Muscle of arm (tissue), 14 donors: ENCODE data around the gene SCO1. TPM values are rescaled to one million over a fixed set of nuclear protein-coding genes. Genes with fewer than 3 reads are reported as not detected.
"Not testable (repeated sequence)": the region's sequence is repeated elsewhere in the genome, so short reads cannot be mapped to it uniquely, and the experiment has no call there.

Source experiments
- DNase-seq: peaks from one replicate; pipeline ENCODE4 v3.0.0-alpha.2; 2013
- long read RNA-seq, 11 donors: transcript quantifications; one replicate each; lab custom pipeline, GENCODE V29; 2026
- polyA plus RNA-seq, 12 donors: library from polyadenylated mRNA; unstranded; fragments of 120-200 nt; gene quantifications; one replicate each; pipeline ENCODE4 v1.2.1, GENCODE V29; 2013; ENCODE audit not compliant: insufficient read length in 12 of 12

Gene SCO1
- polyA plus RNA-seq: 10 to 100 TPM in 11 of 12 donors, not detected in 1; 22.7 to 33.1 (median 26.3) TPM
- long read RNA-seq, donor 1, full-length matches to known transcripts: 14 of 14 reads
- long read RNA-seq, donor 1, partial matches to known transcripts: 0 of 14 reads
- long read RNA-seq, donor 1, other reads (novel, unspliced or antisense): 0 of 14 reads
- long read RNA-seq, donor 2, full-length matches to known transcripts: 11 of 11 reads
- long read RNA-seq, donor 2, partial matches to known transcripts: 0 of 11 reads
- long read RNA-seq, donor 2, other reads (novel, unspliced or antisense): 0 of 11 reads
- long read RNA-seq, donor 3, full-length matches to known transcripts: 2 of 2 reads
- long read RNA-seq, donor 3, partial matches to known transcripts: 0 of 2 reads
- long read RNA-seq, donor 3, other reads (novel, unspliced or antisense): 0 of 2 reads
- long read RNA-seq, donor 4, full-length matches to known transcripts: 1 of 1 reads
- long read RNA-seq, donor 4, partial matches to known transcripts: 0 of 1 reads
- long read RNA-seq, donor 4, other reads (novel, unspliced or antisense): 0 of 1 reads
- long read RNA-seq, donor 5, full-length matches to known transcripts: 15 of 15 reads
- long read RNA-seq, donor 5, partial matches to known transcripts: 0 of 15 reads
- long read RNA-seq, donor 5, other reads (novel, unspliced or antisense): 0 of 15 reads
- long read RNA-seq, donor 6, full-length matches to known transcripts: 5 of 5 reads
- long read RNA-seq, donor 6, partial matches to known transcripts: 0 of 5 reads
- long read RNA-seq, donor 6, other reads (novel, unspliced or antisense): 0 of 5 reads
- long read RNA-seq, donor 7, full-length matches to known transcripts: 6 of 12 reads
- long read RNA-seq, donor 7, partial matches to known transcripts: 6 of 12 reads
- long read RNA-seq, donor 7, other reads (novel, unspliced or antisense): 0 of 12 reads
- long read RNA-seq, donor 8, full-length matches to known transcripts: 9 of 9 reads
- long read RNA-seq, donor 8, partial matches to known transcripts: 0 of 9 reads
- long read RNA-seq, donor 8, other reads (novel, unspliced or antisense): 0 of 9 reads
- long read RNA-seq, donor 9, full-length matches to known transcripts: 6 of 6 reads
- long read RNA-seq, donor 9, partial matches to known transcripts: 0 of 6 reads
- long read RNA-seq, donor 9, other reads (novel, unspliced or antisense): 0 of 6 reads
- long read RNA-seq, donor 10, full-length matches to known transcripts: 8 of 8 reads
- long read RNA-seq, donor 10, partial matches to known transcripts: 0 of 8 reads
- long read RNA-seq, donor 10, other reads (novel, unspliced or antisense): 0 of 8 reads
- long read RNA-seq, donor 11, full-length matches to known transcripts: 11 of 11 reads
- long read RNA-seq, donor 11, partial matches to known transcripts: 0 of 11 reads
- long read RNA-seq, donor 11, other reads (novel, unspliced or antisense): 0 of 11 reads

DNA sequence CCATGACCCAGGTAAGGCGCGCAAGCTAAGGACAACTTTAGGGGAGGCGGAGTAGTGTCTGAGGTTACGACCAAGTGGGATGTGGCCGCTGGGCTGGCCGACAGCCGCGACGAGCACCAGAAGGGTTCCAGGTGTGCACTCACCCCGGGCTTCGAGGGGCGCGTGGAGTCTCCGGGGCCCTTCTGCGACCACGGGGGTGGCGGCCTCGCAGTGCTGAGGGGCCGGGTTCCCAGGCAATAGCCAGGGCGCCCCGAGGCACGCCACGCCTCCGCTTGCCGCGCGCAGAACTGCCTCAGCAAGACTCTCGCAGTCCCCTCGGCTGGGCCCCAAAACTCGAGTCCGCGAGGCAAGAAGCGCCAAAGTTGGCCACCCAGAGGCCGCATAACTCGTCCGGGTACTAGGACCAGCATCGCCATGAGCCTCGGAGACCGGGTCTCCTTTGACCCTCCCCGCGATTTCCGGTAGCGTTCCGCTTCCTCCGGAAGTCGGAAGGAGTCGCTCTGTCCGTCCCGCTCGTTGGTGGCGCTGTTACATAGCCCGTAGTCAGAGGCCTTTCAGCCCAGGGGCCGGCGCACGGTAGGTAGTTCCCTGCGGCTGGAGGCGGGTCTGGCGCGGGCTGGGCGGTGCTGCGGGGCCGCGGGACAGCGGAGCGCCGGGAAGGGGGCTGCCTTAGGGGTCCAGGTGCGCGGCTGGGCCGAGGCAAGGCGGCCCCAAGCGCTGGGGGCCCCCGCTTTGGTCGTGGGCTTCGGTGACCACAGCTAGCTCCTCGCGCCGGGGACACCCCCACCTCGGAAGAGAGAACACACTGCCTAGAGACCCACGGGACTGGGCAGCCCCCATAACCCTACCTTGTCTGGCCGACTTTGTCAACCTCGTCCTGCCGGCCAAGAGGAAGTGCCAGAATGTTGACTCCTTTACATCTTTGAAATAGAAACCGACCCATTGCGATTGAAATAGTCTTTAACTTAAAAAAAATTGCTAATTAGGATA lies at the start of gene SCO1, which contains the start of gene ADPRM:
TSS of gene SCO1 (minus strand) at position 442 of the 990 bp plus-strand sequence. CDS start at position 416, 26 bp downstream.
TSS of gene ADPRM (plus strand) at position 503 of the 990 bp plus-strand sequence. CDS start 7,333 bp downstream, outside the sequence.
- DNase-seq: peak; percentile 96

DNA sequence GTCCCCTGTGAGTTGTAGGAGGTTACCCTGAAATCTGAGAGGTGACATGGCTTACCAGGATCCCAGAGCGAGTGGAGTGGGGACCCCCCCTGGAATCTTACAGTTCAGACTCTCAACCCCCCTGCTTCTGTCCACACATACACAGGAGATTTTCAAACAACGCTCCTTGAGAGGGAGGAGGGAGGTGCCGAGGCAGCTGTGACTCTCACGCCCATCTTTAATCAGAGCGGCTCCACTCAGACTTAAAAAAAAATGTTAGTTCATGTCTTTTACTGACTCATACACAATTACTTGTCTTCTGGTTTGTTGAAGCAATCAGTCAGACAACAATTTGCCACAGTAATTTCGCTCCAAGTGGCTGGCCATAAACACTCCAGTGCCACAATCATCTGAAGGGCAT lies 47.9 kb upstream of the SCO1 start:
- no peak for DNase-seq

DNA sequence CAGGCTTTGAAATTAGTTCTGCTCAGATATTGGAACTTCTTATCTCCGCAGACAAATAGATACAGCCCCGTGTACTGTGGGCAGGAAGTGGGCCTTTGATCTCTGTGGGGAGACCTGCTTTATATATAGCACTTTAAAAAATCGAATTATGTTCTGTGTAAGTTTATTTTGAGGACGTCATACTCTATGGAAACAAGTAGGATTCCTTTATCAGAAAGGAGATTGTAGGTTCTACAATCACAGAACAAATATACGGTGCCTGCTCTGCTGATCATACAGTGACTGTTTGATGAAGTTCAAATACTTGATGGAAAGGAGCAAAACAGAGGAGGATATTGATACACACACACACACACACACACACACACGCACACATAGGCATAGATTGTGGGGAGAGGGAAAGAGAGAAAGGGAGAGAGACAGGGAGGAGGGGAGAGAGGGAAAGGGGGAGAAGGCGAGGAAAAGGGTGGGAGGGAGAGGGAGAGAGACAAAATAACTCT lies 47.2 kb upstream of the SCO1 start:
- no peak for DNase-seq

DNA sequence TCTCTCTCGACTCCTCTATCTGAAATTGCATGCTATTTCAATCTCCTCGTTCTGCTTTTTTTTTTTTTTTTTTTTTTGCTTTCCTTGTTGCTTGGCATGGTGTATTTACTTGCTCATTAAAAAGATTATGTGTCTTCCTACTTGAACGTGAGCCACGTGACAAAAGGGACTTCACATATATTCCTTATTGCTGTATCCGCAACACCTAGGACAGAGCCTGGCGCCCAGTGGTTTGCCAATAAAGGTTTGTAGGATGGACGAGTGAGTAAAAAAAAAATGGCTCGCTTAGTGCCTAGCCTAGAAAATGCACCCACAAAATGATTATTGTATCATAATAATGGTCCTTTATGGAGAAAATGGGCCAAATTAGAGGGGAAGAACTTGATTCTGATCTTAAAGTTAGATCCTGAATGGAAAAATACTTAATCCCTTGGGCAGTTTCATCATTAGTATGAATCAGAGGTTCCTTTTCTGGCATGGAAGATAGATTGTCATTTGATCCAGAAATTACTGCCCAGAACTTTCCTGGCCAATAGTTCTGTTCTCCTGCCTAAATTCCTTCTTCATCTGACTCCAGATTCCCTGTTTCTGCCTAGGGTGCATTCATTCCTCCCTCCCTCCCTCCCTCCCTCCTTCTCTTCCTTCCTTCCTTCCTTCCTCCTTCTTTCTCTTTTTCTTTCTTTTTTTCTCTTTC lies 46.1 kb upstream of the SCO1 start:
- DNase-seq: peak; percentile 78

DNA sequence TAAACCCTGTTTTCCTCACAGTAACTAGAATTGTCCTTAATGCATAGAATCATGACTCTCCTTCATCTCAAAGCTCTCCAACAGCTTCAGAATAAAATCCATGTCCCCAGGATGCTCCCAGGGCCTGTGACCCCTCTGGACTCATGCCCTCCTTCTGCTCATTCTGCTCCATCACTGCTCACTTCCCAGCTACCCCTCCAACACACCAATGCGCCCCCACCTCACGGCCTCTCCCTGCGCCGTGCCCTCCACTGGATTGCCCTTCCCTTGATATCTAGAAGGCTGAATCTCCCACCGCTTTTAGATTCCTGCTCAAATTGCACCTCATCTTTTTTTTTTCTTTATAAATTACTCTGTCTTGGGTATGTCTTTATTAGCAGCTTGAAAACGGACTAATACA lies 45.1 kb upstream of the SCO1 start:
- no peak for DNase-seq

DNA sequence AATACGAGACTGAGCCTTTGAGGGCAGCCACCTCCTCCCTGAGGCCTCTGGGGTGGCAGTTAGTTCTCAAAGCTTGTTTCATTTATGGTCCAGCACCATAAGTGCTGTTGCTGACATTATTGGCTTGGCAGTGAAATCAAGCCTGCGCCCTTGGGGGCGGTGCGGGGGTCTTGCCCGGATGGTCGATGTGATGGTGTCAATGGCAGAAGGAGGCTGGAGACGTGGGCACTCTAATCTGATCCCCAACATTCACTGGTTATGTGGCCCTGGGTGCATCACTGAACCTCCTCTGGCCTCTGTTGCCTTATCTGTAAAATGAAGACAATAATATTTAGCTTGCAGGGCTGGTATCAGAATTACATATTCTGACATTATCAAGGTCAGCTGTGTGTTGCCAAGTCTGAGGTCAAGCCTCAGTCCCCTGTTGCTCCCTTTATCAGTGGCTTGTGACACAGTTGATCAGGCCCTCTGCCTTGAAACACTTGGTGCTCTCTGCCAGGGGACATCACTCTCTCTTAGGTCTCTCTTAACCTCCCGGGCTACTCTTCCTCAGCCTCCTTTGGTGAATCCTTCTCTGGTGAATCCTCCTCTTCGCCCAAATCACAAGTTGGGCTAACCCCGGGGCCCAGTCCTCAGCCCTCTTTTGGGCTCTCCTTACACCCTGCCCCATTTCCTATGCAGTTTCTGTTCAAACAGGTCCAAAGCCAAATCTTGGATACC lies 44.2 kb upstream of the SCO1 start:
- DNase-seq: no peak

DNA sequence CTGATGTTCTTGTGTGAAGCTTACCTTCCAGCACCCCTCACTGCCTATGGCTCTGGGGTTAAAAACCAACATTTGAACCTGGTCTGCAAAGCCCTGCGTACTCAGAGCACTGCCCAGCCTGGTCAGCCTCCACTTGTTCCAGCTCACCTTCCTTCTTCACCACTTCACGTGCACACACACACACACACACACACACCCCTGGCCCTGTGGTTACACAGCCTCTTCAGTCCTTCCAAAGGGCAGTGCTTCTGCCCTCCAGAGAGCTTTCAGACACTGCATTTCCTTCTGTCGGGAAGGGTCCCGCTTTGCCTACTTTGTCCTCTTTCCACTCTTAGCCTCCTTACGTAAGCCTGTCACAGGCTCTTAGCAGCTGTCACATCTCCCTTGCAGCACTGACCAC lies 42.1 kb upstream of the SCO1 start:
- DNase-seq: no peak

DNA sequence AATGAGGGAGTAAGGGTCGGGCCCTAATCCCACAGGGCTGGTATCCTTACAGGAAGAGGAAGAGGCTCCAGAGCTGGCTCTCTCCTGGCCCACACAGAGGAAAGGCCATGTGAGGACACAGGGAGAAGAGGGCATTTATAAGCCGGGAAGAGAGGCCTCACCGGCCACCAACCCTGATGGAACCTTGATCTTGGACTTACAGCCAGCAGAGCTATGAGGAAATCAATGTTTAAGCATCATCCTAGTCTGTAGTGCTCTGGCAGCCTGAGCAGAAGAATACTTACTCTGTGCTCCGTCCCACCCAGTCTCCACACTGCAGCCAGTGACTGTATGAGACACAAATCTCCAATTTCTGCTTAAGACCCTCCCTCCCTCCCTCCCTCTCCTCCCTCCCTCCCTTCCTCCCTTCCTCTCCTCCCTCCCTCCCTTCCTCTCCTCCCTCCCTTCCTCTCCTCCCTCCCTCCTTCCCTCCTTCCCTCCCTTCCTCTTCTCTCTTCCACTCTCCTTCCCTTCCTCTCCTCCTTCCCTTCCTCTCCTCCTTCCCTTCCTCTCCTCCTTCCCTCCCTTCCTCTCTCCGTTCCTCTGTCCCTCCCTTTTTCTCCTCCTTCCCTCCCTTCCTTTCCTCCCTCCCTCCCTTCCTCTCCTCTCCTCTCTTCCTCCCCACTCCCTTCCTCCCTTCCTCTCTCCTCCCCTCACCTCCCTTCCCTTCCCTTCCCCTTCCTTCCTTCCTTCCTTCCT lies 41.4 kb upstream of the SCO1 start:
- DNase-seq: peak; percentile 61

DNA sequence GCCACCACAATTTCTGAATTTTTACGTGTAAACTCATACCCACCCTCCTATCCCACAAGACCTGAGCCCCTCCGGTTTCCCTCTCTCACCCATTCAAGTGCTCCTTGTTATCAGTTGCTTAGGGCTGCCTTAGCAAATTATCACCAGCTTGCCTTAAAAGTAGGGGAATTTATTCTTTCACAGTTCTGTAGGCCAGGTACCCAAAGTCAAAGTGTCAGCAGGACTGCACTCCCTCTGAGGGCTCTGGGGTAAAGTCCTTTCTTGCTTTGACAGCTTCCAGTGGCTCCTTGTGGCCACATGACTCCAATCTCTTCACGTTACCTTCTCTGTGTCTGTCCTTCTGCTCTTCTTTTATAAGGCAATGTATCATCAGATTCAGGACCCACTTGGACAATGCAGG lies 40.4 kb upstream of the SCO1 start:
- DNase-seq: no peak

DNA sequence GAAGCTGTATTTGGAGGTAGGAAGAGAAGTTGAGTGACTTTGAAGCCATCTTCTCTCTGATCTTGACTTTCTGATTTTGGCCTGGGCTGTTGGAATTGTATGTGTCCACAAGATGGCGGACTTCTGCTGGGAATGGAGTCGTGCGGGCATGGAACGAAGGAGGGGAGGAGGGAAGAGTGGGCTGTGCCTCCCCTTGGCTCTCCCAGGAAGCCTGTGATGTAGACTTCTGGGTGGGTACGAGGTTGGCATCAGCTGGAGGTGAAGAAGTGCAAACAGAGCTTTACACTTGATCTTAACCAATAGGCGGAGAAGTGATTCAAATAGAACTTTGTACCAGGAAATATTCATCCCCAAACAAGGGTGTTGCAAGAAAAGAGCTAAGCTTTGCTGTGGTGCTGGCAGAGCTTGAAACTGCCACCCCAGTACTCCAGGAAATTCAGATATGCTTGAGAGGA lies 39.9 kb upstream of the SCO1 start:
- DNase-seq: peak; percentile 68

DNA sequence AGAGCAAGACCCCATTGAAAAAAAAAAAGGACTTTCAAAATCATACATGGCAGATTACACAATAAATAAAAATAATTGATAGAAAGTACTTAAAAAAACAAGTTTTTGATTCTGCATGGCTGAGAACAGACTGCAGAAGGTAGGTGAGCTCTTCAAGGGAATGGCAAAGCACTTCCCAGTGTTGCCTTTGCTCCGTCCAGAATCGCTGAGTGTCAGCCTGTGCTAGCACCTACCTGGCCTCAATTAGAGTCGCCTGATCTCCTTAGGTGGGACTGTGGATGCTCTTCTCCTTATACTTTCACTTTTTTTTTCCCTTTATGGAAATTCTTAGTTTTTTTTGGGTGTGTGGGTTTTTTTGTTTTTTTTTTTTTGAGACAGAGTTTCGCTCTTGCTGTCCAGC lies 38.5 kb upstream of the SCO1 start:
- no peak for DNase-seq

DNA sequence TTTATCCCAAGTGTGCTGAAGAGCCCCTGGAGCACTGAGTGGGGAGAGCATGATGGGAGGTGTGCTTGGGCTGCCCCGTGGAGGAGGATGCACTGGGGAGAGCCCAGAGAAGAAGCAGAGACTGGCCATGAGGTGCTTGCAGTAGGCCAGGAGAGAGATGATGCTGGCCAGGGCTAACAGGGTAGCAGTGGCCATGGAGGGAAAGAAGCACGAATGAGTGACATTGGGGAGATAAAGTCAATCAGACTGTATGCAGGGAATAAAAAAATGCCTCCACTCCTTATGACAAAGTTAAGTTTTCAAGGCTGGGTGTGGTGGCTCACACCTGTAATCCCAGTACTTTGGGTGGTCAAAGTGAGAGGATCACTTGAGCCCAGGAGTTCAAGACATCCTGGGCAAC lies 37.9 kb upstream of the SCO1 start:
- no peak for DNase-seq

DNA sequence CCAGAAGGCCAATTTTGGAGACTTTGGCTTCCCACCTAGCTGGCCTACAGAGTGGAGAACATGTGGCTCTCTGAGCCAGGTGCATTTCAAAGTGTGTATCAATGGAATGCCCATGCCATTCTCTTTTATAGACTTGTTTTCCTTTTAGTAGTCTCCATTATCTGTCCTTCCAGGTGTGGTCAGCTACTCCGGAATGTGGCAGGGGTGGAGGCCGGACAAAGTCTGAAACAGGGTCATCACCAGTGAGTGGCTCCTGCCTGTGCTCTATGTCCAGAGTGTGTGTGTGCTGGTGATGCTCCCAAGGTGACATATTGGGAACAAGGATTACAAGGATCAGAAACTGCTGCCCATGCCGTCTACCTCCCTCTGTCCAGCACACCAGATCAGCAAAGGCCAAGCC lies 36.3 kb upstream of the SCO1 start:
- DNase-seq: no peak

DNA sequence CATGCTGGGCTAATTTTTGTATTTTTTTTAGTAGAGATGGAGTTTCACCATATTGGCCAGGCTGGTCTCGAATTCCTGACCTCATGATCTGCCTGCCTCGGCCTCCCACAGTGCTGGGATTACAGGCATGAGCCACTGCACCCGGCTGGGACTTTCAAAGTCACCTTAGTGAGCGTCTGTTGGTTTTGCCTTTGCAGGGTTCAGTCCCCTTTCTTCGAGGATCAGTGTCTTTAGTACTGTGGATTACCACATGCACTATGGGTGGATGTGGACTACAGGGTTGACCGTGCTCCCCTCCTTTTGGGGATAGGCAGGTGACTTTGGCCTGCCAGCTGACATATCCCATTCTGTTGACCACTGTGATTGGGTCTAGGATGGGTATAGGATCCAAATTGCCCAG lies 34.8 kb upstream of the SCO1 start:
- not testable (repeated sequence) for DNase-seq

DNA sequence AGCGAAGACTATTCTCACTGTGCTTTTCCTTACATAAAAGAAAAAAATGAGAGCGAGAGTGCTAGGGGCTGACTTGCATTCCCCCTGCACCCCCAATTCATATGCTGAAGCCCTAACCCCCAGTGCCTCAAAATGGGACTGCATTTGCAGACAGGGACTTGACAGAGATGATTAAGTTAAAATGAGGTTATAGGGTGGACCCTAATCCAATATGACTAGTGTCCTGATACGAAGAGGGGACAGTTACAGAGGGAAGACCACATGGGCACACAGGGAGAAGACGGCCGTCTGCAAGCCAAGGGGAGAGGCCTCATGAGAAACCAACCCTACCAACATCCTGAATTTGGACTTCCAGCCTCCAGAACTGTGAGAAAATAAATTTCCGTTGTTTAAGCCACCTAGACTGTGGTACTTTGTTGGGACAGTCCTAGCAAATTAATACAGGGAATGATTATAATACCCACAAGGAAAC lies 34.1 kb upstream of the SCO1 start:
- DNase-seq: no peak

DNA sequence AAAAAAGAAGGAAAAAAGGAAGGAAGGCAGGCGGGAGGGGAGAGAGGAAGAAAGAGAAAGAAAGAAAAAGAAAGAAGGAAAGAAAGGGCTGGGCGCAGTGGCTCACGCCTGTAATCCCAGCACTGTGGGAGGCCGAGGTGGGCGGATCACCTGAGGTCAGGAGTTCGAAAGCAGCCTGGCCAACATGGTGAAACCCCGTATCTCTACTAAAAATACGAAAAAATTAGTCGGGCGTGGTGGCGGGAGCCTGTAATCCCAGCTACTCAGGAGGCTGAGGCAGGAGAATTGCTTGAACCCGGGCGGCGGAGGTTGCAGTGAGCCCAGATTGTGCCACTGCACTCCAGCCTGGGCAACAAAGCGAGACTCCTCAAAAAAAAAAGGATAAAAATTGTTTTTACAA lies 32.9 kb upstream of the SCO1 start:
- not testable (repeated sequence) for DNase-seq
